GM21576 (cell line): ENCODE results near the gene HSF5.
A peak's percentile ranks its signal among the peaks of the same experiment; 100 is the strongest.
"Not testable (repeated sequence)": the region's sequence is repeated elsewhere in the genome, so short reads cannot be mapped to it uniquely, and the experiment has no call there.

ENCODE experiments used
- ATAC-seq: cut with Tn5 transposase; IDR thresholded peaks from one replicate; pipeline ENCODE4 v1.9.1; 2021; ENCODE audit warnings: mild to moderate bottlenecking, moderate library complexity; ENCODE audit not compliant: unreplicated experiment

The HSF5 gene

GRCh38 chr17:58516644-58517377 lies 28.6 kb upstream of the HSF5 start:
- no peak for ATAC-seq

DNA sequence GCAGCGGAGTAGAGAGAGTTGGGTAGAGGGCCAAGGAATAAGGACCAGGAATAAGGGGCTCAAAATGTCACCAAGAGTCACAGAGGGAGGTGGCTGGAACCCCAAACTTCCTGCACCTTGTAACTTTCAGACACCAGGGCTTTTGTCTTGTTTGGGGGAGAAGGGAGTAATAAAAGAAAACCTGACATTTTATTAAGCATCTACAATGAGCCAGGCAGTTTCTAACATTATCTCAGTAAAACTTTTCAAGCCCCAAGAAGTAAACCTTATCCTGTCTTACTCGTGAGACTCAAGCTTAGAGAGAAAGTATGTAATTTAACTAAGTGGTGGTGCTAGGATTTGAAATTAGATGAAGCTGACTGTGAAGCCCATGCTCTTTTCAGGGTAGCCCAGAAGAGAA lies 27.1 kb upstream of the HSF5 start:
- no peak for ATAC-seq

- ATAC-seq: no peak
These were observed 26.6 kb upstream of the HSF5 start for GRCh38 chr17:58514770-58515157.

GRCh38 chr17:58513965-58514769 lies 26.0 kb upstream of the HSF5 start, which contains the start of gene MTMR4:
Gene MTMR4 (minus strand): TSS chr17:58514638. CDS start chr17:58514407, 231 bp downstream.
- no peak for ATAC-seq

- no peak for ATAC-seq
These were observed 25.2 kb upstream of the HSF5 start for GRCh38 chr17:58513267-58513964.

- no peak for ATAC-seq
These were observed 21.9 kb upstream of the HSF5 start for GRCh38 chr17:58510075-58510474.

DNA sequence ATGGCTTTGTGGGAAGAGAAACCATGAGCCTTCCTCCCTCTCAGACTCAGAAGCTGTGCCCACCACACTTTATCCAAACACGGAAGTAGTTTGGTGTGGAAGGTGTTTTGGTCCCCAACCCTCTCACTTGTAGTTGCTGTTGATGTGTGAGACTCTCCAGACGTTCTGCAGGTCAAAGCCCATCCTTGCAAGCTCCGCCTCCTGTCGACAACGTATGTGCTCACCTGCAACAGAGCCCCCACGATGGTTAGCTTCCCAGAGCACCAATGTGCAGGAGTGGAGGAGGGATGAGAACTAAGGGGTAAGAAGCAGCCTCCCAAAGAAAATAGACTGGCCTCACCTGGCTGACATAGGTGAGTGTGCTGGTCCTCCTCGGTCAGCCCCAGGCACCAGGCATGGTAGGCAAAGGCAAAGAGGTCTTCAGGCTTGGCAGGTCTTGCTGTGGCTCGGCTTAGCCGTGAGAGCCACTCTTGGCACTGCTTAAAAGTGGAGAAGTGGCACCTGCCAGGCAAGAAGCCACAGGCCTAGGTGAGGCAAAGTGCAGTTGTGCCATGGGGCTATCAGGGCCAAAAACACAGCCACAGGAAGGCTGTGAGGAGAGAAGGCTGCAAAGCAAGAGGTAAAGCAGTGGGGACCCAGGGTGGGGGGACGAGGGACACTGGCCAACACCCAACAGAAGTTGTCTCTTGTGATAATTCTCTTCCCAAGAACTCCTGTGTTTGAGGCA lies 20.3 kb upstream of the HSF5 start:
- no peak for ATAC-seq

GRCh38 chr17:58507123-58507634 lies 19.0 kb upstream of the HSF5 start:
- no peak for ATAC-seq

DNA sequence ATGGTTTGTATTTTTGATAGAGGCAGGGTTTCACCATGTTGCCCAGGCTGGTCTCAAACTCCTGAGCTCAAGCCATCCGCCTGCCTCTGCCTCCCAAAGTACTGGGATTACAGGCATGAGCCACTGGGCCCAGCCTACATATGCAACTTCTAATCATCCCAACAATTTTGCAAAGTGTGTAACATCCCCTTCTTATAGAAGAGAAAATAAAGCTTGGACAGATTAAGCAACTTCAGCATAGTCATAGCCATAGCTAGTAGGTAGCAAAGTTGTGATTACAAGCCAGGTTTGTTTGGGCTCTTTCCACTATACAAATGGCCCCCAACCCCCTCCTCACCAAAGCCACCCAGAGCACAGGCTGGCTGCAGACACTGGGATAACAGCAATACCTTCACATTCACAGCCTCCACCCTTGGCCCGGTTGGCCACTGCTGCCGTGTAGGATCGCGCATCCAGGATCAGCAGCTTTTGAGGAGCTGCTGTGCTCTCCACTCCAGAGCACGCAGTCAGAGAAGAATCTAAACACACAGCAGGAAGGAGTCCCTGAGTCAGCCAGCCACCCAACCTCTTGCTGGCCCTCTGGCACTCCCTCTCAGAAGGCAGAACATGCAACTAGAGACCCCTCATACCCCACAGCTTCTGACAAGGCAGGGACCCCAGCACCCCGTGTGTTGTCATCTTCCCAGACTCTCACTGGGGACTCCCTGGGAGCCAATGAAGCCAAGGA lies 18.3 kb upstream of the HSF5 start:
- ATAC-seq: no peak

GRCh38 chr17:58504826-58505351 lies 16.7 kb upstream of the HSF5 start:
- ATAC-seq: peak; percentile 74

GRCh38 chr17:58503866-58504265 lies 15.7 kb upstream of the HSF5 start:
- no peak for ATAC-seq

DNA sequence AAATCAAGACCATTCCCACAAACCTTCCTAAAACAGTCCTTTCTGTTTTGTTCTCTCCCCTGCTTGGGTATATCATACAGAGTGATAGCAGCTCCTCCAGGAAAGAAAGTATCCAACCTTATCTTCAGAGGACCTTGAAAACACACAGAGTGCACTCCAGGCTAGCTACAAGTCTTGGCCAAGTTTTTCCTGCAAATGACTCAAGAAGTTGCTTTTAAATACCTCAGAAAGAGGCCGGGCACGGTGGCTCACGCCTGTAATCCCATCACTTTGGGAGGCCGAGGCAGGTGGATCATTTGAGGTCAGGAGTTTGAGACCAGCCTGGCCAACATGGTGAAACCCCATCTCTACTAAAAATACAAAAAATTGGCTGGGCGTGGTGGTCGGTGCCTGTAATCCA lies 14.9 kb upstream of the HSF5 start:
- ATAC-seq: not testable (repeated sequence)

DNA sequence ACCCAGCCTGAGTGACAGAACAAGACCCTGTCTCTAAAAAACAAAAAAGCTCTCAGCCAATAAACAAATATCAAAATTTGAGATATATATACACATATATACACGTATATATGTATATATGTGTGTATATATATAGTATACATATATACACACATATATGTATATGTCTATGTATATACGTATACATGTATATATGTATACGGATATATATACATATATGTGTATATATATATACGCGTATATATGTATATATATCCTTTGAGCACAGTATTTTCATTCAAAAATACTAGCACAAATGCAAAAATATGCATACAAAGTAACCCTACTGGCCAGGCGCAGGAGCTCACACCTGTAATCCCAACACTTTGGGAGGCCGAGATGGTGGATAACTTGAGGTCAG lies 13.2 kb upstream of the HSF5 start:
- no peak for ATAC-seq

GRCh38 chr17:58498177-58498828 lies 10.1 kb upstream of the HSF5 start:
- no peak for ATAC-seq

DNA sequence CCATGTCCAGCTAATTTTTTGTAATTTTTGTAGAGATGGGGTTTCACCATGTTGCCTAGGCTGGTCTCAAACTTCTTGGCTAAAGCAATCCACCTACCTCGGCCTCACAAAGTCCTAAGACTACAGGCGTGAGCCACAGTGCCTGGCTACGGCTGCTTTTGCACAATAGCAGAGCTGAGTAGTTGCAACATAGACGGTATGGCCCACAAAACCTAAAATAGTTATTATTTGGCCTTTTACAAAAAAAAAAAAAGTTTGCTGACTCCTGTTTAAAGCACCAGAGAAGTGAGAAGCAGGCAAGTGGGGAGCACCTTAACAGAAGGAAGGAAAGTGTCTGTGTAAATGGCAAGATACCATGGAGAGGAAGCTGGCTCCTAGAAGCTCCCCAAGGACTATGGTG lies 5.3 kb upstream of the HSF5 start:
- no peak for ATAC-seq

- no peak for ATAC-seq
These were observed 4.3 kb upstream of the HSF5 start for GRCh38 chr17:58492238-58493121.

DNA sequence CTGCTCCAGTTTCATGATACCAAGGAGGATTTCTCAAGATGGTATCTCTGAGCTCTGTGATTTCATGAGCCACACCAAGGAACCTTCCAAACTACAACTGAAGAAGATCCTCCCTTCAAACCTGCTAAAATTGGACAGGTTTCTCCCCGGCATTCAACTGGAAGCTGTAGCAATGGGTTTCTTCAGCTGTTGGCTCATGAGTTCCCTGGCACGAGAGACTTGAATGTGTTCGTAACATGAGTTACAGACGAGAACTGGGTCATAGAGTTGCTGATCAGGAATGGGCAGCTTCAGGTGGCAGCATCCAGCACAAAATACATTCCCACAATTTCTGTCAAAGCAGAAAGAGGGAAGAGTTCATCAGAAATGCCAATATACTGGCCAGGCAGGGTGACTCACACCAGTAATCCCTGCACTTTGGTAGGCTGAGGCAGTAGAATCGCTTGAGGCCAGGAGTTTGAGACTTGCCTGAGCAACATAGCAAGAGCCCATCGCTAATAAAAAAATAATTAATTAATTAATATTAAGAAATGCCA lies 3.4 kb upstream of the HSF5 start:
- no peak for ATAC-seq

DNA sequence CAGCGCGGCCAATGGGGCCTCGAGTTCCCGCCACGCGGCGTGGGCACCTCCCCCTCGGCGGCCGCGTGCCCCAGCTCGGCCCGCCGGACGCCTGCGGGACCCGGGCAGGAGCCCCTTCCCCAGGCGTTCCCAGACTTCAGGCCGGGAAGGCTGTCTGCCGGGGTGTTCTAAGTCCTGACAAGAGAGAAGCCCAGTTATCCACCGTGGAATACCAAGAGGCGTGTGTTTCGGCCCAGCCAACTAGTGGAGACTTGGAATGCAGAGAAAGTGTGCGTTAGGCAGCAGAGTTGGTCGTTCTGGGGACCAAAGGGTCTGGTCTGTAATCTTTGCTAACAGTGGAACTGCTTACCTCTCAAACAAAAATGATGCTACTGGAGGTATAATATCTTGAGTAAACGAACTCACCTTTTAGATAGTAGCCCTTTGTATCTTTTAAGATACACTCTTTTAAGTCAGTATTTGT lies 251 bp upstream of the HSF5 start:
- no peak for ATAC-seq
